Measurements from ENCODE around the gene MB21D2.
"Not testable (repeated sequence)": the region's sequence is repeated elsewhere in the genome, so short reads cannot be mapped to it uniquely, and the experiment has no call there.

The MB21D2 gene

DNA sequence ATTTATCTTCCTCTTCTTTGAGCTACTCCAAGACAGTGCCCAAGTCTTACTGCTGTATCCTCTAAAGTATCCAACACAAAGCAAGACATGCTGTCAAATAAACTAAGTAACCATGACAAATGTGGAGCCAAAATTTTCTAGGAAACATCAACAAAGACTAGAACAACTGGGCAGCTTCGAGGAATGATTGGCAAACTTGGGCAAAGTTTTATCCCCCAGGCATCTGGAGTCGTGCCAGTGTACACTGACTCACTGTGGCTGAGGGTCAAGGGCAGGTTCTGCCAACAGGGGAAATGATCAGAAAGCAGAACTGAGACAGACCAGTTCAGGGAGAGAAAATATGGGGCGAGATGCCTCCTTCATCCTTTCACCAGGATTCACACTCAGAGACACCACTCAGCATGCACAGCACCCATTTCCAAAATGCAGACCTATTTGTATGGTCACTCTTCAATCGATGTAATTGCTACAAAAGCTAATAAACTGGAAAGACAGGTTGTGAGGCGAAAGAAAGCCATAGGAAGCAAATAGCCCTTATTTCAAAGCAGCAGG, 65.8 kb downstream of the MB21D2 start:
- FAIRE-seq: no peak

DNA sequence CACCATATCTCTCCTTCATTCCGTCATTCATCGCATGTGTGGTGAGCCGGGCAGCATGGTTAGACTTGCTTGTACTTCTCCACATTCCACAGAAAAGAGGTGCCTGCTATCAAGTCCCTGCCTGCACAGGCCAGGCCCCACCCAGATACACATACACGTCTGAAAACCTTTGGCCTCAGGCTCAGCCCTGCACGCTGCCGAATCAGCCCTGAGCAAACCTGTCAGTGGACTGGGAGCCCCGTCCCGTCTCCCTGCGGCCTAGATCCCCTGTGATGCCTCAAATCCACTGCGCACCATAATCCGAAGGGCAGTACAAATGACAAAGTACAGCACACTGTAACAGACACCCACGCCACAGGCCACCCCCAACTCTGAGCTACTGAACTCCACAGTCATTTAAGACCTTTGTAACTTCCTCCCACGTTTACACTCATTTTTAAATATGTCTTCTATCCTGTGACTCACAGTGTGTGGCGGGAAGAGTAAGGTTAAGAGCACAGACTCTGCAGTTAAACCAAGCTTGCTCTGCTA, 67.1 kb downstream of the MB21D2 start:
- FAIRE-seq: no peak

DNA sequence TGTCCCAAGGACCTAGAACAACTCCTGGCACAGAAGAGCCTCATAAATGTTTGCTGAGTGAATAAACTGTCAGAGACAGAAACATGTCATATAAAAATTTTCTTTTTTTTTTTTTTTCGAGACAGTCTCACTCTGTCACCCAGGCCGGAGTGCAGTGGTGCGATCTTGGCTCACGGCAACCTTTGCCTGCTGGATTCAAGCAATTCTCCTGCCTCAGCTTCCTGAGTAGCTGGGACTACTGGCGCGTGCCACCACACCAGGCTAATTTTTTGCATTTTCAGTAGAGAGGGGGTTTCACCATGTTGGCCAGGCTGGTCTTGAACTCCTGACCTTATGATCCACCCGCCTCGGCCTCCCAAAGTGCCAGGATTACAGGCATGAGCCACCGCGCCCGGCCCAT, 67.8 kb downstream of the MB21D2 start:
- FAIRE-seq: not testable (repeated sequence)

DNA sequence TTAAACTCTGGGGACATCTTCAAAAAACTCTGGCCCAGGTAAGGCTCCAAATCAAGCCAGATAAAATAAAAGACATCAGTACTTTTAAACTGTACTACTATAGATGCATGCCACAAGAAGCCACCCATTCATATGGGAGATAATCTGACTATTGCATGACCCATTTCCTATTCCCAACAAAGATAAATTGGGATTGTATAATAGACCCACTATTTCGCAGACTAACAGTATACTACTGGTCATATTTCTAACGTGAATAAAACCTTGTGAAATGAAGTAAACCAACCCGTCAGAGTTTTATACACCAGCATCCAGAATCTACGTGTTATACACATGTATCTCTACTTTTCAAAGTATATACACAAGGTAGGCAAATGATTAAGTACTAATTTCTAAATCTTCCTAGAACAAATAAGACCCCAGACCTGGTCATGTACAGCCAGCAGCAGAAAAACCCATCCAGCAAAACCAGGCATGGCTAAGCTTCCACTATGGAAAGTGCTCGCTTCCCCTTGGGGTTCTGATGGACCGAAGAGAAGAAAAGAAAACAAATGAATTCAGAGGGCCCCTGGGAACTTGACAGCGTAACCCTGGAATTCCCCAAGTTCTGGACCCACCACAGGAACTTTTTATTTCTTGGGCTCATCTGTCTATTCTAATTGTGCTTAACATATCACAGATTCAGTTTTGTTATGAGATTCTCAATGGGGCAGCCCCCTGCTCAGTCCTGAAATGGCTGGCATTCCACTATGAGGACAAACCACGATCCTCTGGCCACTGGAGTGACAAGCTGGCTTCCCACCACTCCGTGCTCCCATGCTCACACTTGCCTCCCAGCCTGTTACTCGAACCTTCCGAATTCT, 69.1 kb downstream of the MB21D2 start:
- FAIRE-seq: no peak

DNA sequence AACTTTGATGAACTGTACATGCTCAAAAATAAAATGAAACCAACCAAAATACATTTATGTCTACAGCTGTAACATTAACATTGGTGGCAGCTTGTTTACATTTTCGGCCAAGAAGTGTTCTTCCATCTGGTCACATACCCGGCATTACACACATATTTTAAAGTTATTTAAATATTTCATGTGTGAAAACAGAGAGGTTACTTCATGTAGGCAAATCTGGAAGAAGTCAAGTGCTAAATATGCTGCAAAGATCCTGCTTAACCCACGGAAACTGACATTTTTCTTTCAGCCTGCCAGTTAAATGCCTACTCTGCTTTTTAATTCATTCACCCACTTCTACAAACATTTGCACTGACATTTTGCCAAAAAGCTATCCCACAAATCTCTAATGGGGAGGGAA, 69.7 kb downstream of the MB21D2 start:
- no peak for FAIRE-seq

DNA sequence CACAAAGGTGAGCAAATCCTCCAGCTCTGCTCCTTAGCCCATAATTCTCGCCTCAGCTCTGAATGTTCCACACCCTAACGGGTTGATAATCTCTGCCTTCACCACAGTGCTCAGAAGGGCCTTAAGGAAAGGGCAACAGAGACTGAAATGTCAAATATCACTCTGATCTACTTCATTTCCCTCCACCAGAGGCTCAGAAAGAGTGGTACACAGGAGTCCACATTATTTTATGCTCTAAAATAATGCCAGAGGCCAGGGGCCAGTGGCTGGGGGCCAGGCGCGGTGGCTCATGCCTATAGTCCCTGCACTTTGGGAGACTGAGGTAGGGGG, 72.2 kb downstream of the MB21D2 start:
- no peak for FAIRE-seq

DNA sequence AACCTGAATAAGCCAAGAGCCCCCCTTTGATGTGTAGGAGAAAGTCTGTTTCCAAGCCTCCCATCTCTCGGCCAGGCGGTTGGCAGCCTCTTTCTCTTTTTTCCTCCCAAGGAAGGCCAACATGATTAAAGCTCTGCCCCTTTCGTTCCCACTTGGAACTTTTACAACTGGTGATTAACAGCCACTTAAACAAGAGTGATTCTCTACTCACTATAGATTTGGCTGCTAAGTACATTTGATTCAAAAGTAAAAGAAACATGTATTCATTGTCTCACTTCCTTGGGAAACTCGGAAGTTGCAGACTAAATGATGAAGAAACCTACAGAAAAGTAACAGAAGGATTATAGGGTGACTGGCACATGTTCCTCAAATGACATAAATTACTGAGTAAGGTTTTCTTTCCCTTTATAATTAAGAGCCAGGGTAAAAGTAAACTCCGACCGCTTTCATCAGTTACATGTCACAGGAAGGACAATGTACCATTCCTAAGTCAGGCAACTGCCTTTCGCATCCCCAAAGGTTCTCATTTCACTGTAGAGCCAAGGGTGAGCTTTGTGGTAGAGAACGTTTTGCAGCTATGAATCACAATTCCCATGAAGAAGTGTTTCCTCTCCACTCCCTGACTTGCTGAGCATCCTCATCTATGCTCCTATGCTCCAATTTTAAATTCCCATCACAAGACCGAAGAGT, 72.7 kb downstream of the MB21D2 start:
- FAIRE-seq: no peak

DNA sequence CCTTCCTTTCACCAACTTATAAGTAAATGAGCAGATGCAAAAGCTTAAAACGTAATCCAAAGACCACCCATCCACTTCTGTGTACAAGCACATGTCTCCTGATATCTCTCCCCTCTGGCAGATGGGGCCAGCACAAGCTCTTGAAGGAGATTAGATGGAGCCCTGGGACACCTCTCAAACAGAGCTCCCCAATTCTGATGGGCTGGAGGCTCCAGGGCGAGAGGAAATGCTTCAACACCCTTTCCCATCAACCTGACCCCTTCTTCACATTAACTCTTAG, 73.2 kb downstream of the MB21D2 start:
- no peak for FAIRE-seq

DNA sequence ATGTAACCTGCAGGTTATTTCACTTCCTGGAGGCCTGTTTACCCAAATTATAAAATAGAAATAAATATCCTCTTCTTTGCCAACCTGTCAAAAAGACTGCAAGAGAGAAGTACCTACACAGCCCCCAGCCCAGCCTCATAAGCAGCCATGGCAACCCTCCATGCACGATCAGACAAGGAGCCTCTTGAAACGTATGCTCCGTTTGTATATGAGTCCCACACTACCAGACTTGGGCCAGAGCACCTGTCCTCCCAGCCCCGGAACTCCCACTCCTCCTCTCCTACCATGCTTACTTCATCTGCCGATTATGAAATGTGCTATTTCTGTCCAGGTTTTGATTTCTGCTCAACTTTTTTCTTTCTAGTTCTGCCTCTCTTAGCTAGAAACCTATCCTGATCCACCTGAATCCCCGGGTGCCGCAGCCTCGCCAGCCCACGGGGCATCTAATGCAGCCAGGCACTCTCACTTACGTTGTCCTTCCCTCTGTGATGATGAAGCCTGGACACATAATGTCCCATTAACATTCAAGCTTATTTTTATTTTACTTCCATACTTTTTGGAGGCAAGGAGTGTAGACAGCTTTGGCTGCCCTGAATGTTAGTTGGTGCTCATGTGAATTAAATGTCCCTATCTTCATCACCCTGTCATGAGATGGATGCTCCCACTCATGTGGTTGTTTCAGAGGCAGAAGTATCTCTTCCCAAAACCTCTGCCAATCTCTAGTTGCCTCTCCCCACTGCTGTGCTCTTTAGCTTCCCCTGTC, 73.8 kb downstream of the MB21D2 start:
- FAIRE-seq: no peak

DNA sequence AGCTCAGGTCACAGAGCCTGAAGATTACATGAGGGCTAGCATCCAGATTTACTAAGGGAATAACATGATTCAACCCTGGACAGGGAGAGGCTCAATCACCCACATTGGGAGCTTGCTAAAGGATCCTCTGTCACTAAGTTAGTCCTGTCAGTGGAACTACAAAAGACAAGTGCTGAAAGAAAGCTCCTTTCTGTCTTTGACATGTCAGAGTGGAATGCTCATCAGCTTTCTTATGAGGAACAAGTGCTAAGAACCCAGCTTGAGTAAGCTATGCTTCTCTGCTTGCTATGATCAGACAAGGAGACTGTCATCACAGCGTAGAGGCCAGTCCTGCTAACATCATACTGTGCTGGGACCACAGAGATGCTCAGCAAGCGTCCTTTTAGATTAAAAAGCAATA, 74.5 kb downstream of the MB21D2 start:
- no peak for FAIRE-seq

DNA sequence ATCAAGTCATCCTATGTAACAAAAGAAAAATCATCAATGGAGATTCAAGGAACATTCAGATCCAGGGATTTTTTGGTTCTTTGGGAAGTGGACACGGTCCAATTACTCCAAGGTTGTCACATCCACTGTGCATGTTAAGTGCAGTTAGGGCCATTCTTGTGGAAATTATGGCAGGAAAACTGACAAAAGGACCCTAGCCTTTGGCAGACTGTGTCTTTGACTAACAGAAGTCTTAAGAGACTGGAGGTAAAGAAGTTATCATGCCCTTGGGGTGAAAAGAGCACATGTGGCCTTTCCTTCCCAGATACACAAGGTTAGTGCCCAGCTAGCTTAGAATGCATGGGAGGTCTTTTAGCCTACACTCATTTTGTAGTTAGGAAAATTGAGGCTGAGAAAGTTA, 74.9 kb downstream of the MB21D2 start:
- no peak for FAIRE-seq

DNA sequence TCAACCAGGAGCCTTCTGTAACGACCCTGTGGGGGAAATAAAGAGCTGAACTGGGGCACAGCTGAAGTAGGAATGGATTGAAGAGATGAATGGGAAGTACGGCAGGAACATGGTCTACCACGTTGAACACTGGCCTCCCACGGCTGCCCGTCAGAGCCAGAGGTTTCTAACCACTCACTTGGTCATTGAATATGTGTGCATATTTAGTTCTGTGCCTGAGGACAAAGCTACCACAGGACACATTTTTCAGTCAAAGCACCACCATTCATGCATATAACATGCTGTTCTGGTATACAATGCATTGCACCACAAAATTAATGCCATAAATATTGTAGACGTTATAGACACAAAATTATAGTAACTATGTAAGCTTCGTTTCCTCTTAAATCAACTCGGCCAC, 75.5 kb downstream of the MB21D2 start:
- FAIRE-seq: no peak

DNA sequence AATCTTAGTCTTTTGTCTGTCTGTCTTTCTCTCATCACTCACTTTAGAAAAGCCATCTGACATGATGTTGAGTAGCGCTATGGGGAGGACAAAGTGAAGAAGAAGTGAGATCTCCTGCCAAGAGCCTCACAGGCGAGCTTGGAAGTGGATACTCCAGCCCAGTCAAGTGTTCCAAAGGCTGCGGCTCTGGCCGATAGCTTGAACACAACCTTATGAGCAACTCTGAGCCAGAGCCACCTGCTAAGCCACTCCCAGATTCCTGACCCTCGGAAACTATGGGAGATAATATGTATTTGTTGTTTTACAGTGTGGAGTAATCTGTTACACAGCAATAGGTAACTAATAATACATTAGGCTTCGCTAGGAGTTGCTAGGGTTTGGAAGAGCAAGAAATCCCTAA, 76.2 kb downstream of the MB21D2 start:
- FAIRE-seq: no peak

DNA sequence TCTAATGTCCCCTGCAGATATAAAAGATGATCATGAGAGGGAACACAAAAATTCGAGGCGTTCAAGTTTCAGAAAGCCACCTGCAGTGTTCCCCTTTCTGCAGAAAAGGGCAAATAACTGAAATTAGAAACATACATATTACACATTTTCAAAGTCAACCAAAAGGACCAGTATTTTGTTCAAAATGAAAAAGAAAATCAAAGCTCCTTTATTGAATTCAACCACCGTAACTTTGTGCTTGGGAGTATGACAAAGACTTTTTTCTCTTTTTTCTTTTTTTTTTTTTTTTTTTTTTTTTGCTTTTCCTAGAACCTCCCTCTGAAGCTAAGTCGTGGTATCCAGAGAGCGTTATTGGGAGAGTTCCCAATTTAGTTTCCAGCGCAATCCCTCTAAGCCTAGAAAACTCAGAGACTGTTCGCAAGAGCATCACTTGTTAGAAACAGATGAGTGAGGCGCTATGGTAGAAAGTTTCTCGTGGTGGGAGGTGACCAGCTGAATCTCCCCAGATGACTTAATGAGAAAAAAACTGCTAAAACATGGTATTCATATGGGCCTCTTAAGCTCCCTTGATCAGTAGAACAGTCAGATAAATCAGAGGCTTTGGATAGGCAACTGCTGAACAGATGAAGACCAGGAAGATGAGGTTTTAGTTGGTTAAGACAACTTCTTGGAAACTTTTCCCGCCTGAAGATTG, 77.4 kb downstream of the MB21D2 start:
- FAIRE-seq: no peak

DNA sequence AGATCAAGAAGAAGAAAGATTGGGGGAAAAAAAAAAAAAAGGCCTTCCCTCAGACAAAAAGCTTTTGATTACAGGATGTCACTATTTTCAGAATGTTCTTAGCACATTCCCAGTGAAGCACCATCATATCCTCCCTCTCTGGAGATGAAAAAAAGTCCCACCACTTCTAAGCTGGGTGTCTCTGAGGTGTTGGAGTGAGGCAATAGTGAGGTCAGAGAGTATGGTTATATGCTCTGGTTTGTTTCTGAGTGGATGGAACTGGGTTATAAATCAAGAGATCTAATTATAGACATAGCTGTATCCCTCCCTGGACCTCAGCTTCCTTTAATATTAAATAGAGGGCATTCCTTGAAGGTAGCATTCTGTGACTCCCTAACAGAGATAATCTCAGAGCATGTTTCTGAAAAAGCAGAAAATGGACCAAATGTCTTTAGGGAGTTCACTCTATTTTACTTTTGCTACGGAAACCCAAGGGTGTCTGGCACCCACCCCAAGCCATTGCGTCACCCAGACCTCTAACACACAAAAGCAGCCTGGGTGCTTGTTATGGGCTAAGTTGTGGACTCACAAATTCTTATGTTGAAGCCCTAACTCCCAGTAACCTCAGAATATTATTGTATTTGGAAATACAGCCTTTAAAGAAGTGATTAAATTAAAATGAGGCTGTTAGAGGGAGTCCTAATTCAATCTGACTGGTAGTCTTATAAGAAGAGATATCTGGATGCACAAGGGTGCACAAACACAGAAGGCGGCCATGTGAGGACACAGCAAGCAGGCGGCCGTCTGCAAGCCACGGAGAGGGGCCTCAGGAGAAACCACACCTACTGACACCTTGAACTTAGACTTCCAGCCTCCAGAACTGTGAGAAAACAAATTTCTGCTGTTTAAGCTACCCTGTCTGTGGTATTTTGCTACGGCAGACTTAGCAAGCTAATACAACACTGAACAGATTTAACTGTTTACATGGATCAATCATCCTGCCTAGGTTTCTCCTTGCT, 81.5 kb downstream of the MB21D2 start:
- no peak for FAIRE-seq

DNA sequence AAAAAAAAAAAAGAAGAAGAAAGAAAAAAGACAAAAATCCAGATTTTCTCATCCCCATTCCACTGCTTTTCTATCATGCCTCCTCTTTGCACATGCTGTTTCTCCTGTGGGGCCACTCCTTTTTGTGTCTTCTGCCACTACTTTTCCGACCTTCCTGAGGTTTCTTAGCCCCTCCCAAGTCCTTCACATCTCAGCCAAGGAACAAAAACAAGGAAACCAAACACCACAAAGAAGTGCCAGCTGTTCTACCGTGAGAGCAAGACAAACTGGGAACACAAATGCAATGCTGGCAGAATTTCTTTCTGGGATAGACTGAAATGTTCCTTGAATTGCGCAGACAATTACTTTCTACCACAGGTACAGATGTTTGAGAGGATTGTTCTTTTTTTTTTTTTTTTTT, 83.2 kb downstream of the MB21D2 start:
- FAIRE-seq: no peak

DNA sequence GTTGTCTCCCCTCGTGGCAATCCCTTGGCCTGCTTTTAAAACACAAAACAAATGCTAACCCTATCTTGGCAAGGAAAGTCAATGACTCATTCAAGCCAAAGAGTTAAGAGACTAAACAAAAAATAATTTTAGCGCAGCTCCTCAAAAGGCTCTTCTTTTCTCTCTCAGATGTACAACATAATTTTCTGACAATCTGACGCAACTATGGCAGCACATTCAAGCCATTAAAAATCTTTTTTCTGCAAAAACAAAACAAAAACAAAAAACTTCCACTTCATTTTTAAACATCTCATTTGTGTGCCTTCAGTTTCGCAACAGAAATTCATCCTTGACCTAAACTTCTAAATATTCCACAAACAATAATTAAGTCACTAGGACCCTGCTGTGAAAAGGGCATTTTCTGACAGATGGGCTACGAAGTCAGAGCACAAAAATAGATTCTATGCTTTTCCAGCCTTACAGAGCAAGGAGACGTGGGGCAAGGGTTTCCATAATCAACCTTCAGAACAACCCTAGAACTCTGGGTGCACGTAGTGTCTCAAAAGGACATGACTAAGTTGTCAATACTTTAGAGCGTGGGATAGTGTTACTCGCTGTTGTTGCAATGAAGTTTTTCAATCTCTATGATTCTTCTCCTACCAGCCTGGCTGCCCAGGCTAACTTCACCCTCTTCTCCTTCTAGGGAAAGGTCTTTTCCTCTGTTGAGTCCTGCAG, 84.3 kb downstream of the MB21D2 start:
- FAIRE-seq: no peak

DNA sequence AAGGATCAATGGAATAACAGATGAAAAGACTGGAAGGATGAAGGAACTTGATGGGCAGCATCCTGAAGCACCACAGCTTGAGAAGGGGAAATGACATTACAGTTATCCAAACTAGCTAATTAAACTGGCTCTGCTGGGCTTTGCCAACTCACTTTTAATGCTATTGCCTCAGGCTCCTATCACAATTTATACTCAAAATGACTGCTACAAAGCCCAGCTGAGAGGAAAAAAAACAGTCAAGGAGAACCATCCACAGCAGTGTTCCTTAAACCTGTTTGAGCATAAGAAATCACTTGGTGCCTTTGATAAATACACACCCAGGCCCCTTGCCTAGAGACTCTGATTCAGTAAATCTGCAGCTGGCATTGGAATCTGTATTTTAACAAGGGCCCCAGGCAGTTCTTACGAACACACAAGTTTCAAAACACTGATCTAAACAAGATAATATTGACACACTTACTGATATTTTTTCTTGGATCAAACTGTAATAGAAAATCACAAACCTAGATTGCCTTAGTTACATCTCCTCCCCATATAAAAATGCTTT, 85.8 kb downstream of the MB21D2 start:
- FAIRE-seq: no peak

DNA sequence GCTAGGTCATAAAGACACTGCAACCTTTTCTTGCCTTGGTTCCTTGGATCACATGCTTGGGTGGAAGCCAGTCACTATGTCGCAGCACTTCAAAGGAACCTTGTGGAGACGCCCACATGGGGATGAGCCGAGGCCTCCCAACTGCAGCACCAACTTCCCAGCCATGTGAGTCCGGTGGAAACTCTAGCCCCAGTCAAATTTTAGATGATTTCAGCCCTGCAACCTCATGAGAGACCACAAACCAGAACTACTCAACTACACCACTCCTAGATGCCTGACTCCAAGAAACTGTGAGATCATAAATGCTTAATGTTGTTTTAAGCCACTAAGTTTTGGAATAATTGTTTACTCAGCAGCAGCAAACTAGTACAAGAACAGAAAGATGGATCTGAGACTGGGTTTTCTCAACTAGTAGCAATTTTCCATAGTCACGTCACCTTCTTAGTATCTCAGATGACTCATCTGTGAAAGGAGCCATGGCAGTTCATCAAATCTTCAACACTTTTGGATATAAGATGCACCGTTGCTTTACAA, 86.5 kb downstream of the MB21D2 start:
- no peak for FAIRE-seq

Measured in islet of Langerhans (tissue), 1 donor.